K562 (cell line): ENCODE measurements around the gene DYRK2. TPM values are rescaled to one million over a fixed set of nuclear protein-coding genes. Genes with fewer than 3 reads are reported as not detected.

Source experiments
- CXXC5 ChIP-seq: fragments of 250-450 bp; sonication (Bioruptor Pico); IDR thresholded peaks from 2 replicates; pipeline ENCODE4 v1.8.0; 2022; ENCODE audit warnings: inconsistent platforms, mild to moderate bottlenecking, moderate library complexity
- ETV5 ChIP-seq: sonication (generic); formaldehyde crosslinking; IDR thresholded peaks from 2 replicates; pipeline ENCODE4 v1.4.0; 2020; ENCODE audit warnings: low read depth, mild to moderate bottlenecking, missing genetic modification reagents
- NCOA2 ChIP-seq, 2 experiments: fragments of 450-650 bp; IDR thresholded peaks; 2 replicates each; pipeline ENCODE4 v1.6.1; 2018; ENCODE audit warnings: mild to moderate bottlenecking in 2 of 2, moderate library complexity in 1 of 2; ENCODE audit not compliant: partially characterized antibody in 2 of 2
- RB1 ChIP-seq: fragments of 450-650 bp; IDR thresholded peaks from 2 replicates; pipeline ENCODE4 v1.6.1; 2017; ENCODE audit warnings: low read depth, mild to moderate bottlenecking
- SMAD3 ChIP-seq: fragments of 450-650 bp; formaldehyde crosslinking; conservative IDR thresholded peaks from 2 replicates; pipeline ENCODE4 v1.4.0; 2020; ENCODE audit warnings: mild to moderate bottlenecking
- SMARCA5 ChIP-seq: fragments of 450-650 bp; IDR thresholded peaks from 2 replicates; pipeline ENCODE4 v1.6.1; 2016
- STAT5A ChIP-seq: IDR thresholded peaks from 2 replicates; pipeline ENCODE4 v1.6.1; 2012; ENCODE audit warnings: low read length, inconsistent platforms, borderline replicate concordance
- TGIF2 ChIP-seq: sonication (generic); formaldehyde crosslinking; IDR thresholded peaks from 2 replicates; pipeline ENCODE4 v1.8.1; 2022; ENCODE audit warnings: mild to moderate bottlenecking, missing genetic modification reagents, moderate library complexity
- TSHZ1 ChIP-seq: fragments of 250-450 bp; sonication (Bioruptor Pico); IDR thresholded peaks from 2 replicates; pipeline ENCODE4 v1.4.0; 2020; ENCODE audit warnings: mild to moderate bottlenecking, moderate library complexity
- ZBTB12 ChIP-seq: fragments of 250-450 bp; sonication (Bioruptor Pico); IDR thresholded peaks from 2 replicates; pipeline ENCODE4 v1.4.0; 2020
- ZBTB8A ChIP-seq: fragments of 450-650 bp; IDR thresholded peaks from 2 replicates; pipeline ENCODE4 v1.6.1; 2018; ENCODE audit warnings: mild to moderate bottlenecking, moderate library complexity; ENCODE audit not compliant: partially characterized antibody
- ZEB2 ChIP-seq: fragments of 450-650 bp; IDR thresholded peaks from 2 replicates; pipeline ENCODE4 v1.6.1; 2016
- ZNF280B ChIP-seq: fragments of 250-450 bp; sonication (Bioruptor Pico); IDR thresholded peaks from 2 replicates; pipeline ENCODE4 v1.5.1; 2021; ENCODE audit warnings: mild to moderate bottlenecking
- polyA plus RNA-seq, 8 experiments: library from polyadenylated mRNA; depleted of rRNA in 4 of 8; stranded (reverse) in 5 of 8; unstranded in 3 of 8; fragments of >200 nt; fragmentation: Nextera tagmentation in 2 of 8; fragmentation: Illumina TruSeq in 1 of 8; extraction: Ambion mirVana in 2 of 8; extraction: Trizol in 1 of 8; gene quantifications; 2 replicates each; pipeline versions ENCODE4 v1.2.1 to v1.2.3, GENCODE V29; 2011 to 2014; ENCODE audit warnings: inconsistent platforms in 1 of 8, missing spikeins in 1 of 8
- total RNA-seq, 7 experiments: library from RNA; depleted of rRNA in 6 of 7; stranded (reverse); fragments of >200 nt in 6 of 7; fragmentation: Illumina TruSeq in 2 of 7; extraction: Trizol in 2 of 7; gene quantifications; 2 replicates each; pipeline versions ENCODE4 v1.2.1 to v1.2.3, GENCODE V29; 2011 to 2021; ENCODE audit warnings: low replicate concordance in 1 of 7
- TF ChIP-seq, protein P1 (sequence below): fragments of 250-450 bp; sonication (Bioruptor Pico); IDR thresholded peaks from 2 replicates; pipeline ENCODE4 v1.9.0; 2021; ENCODE audit warnings: mild to moderate bottlenecking, inconsistent platforms
- TF ChIP-seq, protein P2 (sequence below): conservative IDR thresholded peaks from 2 replicates; pipeline ENCODE4 v1.6.1; 2011; ENCODE audit warnings: low read depth, mild to moderate bottlenecking, low read length; ENCODE audit not compliant: control insufficient read depth

Gene DYRK2
- total and polyA plus RNA-seq, 9 of the 15 experiments (the other 6 are each of a cell fraction or from before 2014, with no cell fraction given): 1.7 to 15.4 (median 8.4) TPM

- TF ChIP-seq ZBTB12 (CRISPR knock-in tag): no peak
- no peak for TF ChIP-seq SMARCA5
- TF ChIP-seq ZEB2: no peak
- no peak for TF ChIP-seq TGIF2
- no peak for TF ChIP-seq STAT5A
- TF ChIP-seq ZBTB8A: no peak
- TF ChIP-seq, protein P1, sequence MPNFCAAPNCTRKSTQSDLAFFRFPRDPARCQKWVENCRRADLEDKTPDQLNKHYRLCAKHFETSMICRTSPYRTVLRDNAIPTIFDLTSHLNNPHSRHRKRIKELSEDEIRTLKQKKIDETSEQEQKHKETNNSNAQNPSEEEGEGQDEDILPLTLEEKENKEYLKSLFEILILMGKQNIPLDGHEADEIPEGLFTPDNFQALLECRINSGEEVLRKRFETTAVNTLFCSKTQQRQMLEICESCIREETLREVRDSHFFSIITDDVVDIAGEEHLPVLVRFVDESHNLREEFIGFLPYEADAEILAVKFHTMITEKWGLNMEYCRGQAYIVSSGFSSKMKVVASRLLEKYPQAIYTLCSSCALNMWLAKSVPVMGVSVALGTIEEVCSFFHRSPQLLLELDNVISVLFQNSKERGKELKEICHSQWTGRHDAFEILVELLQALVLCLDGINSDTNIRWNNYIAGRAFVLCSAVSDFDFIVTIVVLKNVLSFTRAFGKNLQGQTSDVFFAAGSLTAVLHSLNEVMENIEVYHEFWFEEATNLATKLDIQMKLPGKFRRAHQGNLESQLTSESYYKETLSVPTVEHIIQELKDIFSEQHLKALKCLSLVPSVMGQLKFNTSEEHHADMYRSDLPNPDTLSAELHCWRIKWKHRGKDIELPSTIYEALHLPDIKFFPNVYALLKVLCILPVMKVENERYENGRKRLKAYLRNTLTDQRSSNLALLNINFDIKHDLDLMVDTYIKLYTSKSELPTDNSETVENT (CRISPR knock-in tag): peak; percentile 52; the same call in 1 of the 2 replicates
- TF ChIP-seq TSHZ1 (CRISPR knock-in tag): no peak
- TF ChIP-seq, protein P2, sequence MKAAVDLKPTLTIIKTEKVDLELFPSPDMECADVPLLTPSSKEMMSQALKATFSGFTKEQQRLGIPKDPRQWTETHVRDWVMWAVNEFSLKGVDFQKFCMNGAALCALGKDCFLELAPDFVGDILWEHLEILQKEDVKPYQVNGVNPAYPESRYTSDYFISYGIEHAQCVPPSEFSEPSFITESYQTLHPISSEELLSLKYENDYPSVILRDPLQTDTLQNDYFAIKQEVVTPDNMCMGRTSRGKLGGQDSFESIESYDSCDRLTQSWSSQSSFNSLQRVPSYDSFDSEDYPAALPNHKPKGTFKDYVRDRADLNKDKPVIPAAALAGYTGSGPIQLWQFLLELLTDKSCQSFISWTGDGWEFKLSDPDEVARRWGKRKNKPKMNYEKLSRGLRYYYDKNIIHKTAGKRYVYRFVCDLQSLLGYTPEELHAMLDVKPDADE: no peak
- no peak for TF ChIP-seq SMAD3 (CRISPR knock-in tag)
- TF ChIP-seq CXXC5 (CRISPR knock-in tag): peak; percentile 29; the same call in 1 of the 2 replicates
- TF ChIP-seq ZNF280B: no peak
- no peak for TF ChIP-seq NCOA2 (IDR thresholded peaks at IDR 0.05; ENCODE audit: partially characterized antibody in 2 of 2)
- TF ChIP-seq RB1: peak; percentile 24; the same call in 1 of the 2 replicates
- TF ChIP-seq ETV5 (CRISPR knock-in tag): no peak
These were observed at the start of gene DYRK2 (continued) for GRCh38 chr12:67648521-67649260.
